HEK293 (cell line): ENCODE results near the gene GINS1.

Experiments
- PRDM1 ChIP-seq: fragments of 450-650 bp; formaldehyde crosslinking; IDR thresholded peaks from 2 replicates; pipeline ENCODE4; 2016; ENCODE audit warnings: missing biosample characterization, missing genetic modification characterization
- ZNF2 ChIP-seq: fragments of 450-650 bp; formaldehyde crosslinking; IDR thresholded peaks from 2 replicates; pipeline ENCODE4 v1.5.1; 2016; ENCODE audit warnings: missing biosample characterization, missing genetic modification characterization
- ZNF266 ChIP-seq: fragments of 450-650 bp; formaldehyde crosslinking; IDR thresholded peaks from 2 replicates; pipeline ENCODE4 v1.5.1; 2016; ENCODE audit warnings: missing biosample characterization, missing genetic modification characterization, low read depth
- ZNF280D ChIP-seq: fragments of 450-650 bp; formaldehyde crosslinking; IDR thresholded peaks from 2 replicates; pipeline ENCODE4 v1.5.1; 2016; ENCODE audit warnings: missing biosample characterization, missing genetic modification characterization
- ZNF398 ChIP-seq: fragments of 450-650 bp; formaldehyde crosslinking; IDR thresholded peaks from 2 replicates; pipeline ENCODE4 v1.5.1; 2017; ENCODE audit warnings: missing biosample characterization, missing genetic modification characterization
- ZNF449 ChIP-seq: fragments of 450-650 bp; formaldehyde crosslinking; IDR thresholded peaks from 2 replicates; pipeline ENCODE4 v1.5.1; 2017; ENCODE audit warnings: missing biosample characterization, mild to moderate bottlenecking, missing genetic modification characterization, moderate library complexity
- ZNF692 ChIP-seq: fragments of 450-650 bp; formaldehyde crosslinking; IDR thresholded peaks from 2 replicates; pipeline ENCODE4 v1.5.1; 2016; ENCODE audit warnings: missing biosample characterization, missing genetic modification characterization
- ZNF701 ChIP-seq: fragments of 450-650 bp; formaldehyde crosslinking; IDR thresholded peaks from 2 replicates; pipeline ENCODE4 v1.5.1; 2016; ENCODE audit warnings: missing biosample characterization, missing genetic modification characterization
- ZNF747 ChIP-seq: fragments of 450-650 bp; formaldehyde crosslinking; IDR thresholded peaks from 2 replicates; pipeline ENCODE4 v1.5.1; 2016; ENCODE audit warnings: missing biosample characterization, missing genetic modification characterization

GINS1 gene

GRCh38 chr20:25497586-25498279 lies 90.3 kb downstream of the GINS1 start (continued):
- TF ChIP-seq ZNF398 (no peak), ZNF692 (tag by site-specific recombination) (no peak), ZNF280D (tag by site-specific recombination) (no peak), ZNF2 (tag by site-specific recombination) (no peak), PRDM1 (tag by site-specific recombination) (no peak), ZNF701 (tag by site-specific recombination) (no peak), ZNF747 (tag by site-specific recombination) (no peak), ZNF266 (no peak), ZNF449 (no peak)
